Activated T-helper 1 cell treated with Interleukin-2 at 50 U/mL for 16 hours (primary cell): ENCODE data around the gene CPA5.
"Not testable (repeated sequence)": the region's sequence is repeated elsewhere in the genome, so short reads cannot be mapped to it uniquely, and the experiment has no call there.

Experiments
- DNase-seq: peaks from one replicate; pipeline ENCODE4 v3.0.0-alpha.2; 2020; ENCODE audit warnings: low read depth

Gene CPA5, protein sequence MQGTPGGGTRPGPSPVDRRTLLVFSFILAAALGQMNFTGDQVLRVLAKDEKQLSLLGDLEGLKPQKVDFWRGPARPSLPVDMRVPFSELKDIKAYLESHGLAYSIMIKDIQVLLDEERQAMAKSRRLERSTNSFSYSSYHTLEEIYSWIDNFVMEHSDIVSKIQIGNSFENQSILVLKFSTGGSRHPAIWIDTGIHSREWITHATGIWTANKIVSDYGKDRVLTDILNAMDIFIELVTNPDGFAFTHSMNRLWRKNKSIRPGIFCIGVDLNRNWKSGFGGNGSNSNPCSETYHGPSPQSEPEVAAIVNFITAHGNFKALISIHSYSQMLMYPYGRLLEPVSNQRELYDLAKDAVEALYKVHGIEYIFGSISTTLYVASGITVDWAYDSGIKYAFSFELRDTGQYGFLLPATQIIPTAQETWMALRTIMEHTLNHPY

DNA sequence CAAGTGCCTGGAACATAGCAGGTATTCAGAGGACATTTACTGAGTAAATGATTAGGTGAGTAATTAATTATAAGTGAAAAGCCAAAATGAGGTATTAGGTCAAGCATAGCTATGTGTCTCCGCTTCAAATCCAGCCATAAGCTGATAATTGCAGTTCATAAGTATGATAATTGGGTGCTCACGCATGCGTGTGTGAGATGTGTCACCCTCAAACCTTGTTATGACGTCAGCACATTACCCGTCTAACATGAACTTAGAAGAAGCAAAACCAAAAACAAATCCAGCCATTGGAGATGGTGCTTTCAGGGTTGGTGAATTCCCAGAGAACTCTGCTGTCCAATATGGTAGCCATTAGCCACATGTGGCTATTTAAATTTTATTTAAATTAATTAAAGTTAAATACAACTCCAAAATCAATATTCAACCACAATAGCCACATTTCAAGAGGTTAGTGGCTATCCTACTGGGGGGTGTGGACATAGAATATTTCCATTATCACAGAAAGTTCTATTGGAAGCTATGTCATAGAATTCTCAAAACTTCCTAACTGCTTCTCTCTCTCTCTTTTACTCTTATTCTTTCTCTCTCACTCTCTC lies at the start of gene CPA5:
Gene CPA5 (plus strand): TSS at position 546 of the 596 bp plus-strand sequence. CDS start 1,670 bp downstream, outside the sequence.
- DNase-seq, result no peak

DNA sequence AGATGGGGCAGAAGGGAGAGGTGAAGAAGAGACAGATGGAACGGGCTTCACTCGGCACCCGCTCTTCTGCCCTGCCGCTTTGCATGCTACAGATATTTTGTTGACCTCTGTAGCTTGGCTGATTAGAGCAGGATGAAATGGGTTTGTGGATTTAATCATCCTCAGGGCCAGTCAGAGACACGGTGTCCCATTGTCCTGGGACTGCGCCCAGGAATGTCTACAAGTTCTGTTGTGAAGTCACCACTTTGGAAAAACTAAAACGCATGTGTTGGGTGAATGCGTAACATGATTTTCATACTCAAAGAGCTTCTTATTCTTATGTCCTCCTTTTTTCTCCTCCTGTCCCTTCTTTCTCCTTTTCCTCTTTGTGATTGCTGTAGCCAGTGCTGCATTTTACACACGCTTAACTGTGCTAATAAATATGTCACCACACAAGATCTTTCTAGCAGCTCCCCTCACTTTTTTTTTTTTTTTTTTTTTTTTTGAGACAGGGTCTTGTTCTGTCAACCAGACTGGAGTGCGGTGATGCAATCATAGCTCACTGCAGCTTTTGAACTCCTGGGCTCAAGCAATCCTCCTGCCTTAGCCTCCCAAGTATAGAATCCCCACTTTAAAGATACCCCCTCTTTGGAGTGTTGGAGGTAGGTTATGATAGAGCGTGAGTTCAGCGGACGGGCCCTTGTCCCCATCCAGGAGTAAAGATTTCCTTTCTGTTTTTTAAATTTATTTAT lies 48.2 kb upstream of the CPA5 start:
- DNase-seq, result no peak

DNA sequence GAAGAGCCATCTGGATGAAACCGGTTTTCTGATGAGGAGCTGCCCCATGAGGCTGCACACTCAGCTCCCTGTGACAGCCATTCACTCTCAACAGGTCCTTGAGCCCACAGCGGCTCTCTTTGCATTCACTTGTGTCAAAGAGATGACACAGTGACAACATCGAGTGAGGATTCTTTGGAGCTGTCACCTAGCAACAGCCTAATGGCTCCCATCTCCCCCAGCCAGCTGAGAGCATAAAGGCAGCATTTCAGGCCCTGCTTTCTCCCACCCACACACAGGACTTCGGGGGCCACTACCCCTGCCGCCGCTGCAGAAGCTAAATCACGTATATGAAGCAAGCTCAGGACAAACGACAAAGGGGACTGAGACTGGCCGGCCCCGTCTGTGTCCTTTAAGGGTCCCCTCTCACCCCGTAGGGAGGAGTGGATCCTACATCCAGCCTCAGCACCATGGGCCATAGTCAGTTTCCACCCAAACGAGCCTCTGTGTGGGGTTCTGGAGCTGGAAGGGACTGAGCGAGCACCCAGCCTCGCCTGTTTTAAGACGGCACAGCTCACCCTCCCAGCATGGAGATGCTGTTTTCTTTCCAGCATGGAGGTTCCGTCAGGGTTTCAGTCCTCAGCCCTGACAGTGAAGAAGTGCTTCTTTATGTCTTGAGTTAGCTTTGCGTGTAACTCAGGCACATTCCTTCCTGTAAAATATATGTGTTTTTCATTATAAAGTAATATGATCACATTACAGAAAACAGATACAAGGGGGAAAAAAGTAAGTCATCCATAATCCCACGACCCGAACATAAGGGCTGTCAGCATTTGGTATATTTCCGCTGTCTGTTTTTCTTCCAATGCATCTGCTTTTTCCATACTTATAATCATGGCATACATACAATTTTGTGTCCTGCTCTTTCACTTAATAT lies 46.7 kb upstream of the CPA5 start:
- no peak for DNase-seq

DNA sequence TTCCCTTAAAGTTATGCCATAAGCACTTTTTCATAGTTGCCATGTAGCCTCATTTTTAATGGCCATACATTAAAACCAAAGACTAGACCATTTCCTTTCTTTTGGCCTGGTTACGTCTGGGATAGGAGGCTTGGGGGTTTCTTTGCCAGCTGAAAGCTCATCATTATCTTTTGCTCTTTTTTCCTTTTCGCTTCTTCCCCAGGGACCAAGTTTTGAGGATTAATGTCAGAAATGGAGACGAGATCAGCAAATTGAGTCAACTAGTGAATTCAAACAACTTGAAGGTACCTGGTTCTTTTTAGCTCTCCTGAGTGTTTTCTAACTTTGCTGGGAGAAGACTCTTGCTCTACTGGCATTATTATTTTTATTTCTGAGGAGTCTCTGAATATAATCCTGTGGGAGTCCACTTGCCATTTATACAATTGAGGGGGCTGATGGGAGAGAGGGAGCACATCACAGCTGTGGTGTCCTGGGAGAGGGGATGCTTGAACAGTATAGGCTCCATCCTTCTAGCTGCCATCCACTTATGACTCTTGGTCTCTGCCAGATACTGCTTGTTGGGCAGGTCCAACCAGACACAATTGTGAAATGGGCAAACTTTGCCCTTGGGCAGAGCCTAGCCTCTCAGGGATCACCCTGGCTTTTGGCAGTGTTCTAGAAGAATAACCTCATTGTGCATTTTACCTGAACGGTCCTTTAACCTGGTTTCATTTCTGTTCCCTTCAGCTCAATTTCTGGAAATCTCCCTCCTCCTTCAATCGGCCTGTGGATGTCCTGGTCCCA lies 45.9 kb upstream of the CPA5 start:
- DNase-seq, result no peak

DNA sequence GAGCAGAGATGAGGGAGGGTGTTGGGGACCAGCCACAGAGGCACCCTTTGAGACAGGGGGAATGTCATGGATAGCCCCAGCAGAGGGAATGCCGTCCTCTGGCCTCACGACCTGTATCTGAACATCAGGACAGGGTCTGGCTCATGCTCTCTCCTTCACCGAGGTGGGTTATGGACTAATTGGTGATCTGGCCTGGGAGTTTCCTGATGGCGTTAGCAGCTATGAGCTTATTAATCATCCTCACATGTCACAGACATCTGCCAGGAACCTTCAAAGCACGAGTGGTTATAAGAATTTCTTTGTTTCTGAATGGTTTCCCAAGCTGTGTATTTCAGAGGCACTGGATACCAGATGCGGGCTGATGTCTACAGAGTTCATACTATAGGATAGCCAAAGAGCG lies 44.8 kb upstream of the CPA5 start:
- no peak for DNase-seq

DNA sequence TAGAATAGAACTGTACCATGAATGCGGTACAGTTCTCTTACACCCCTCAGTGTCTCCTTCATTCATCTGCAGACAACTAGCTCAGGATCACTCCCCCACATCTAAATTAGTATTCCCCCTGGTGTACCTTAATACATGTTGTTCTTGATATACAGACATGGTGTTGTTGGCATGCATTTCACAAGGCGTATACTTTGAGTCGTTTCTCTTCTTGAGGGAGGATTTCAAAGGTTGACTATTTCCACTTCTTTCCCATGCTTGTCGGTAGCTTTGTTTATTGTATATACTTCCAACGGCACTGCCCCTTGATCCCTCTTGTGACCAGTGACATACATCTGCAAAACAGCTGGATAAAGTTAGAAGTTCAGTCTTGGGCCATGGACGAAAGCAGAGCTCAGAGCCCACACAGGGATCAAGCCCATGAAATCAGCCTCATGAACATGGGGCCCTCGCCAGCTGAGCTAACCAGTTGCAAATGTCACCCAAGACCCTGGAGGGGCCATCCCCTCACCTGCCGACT lies 43.1 kb upstream of the CPA5 start:
- no peak for DNase-seq

DNA sequence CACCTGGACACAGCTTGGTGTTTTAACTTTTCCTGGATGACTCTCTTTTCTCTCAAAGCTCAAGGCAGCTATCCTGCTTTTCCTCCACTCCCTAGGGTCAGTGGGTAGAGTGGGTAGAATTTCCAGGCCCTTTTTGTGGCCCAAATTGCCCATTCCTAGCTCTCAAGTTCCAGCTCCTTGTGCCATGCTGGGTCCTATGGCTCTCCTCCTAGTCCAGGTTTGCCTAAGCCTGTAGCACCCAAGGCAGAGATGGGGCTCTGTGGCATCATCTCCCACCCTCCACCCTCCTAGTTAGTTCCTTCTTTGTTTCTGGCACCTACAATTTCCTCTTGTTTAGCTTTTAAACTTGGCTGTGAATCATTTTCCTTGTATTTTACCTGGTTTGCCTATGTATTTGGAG lies 42.0 kb upstream of the CPA5 start:
- DNase-seq, result no peak

DNA sequence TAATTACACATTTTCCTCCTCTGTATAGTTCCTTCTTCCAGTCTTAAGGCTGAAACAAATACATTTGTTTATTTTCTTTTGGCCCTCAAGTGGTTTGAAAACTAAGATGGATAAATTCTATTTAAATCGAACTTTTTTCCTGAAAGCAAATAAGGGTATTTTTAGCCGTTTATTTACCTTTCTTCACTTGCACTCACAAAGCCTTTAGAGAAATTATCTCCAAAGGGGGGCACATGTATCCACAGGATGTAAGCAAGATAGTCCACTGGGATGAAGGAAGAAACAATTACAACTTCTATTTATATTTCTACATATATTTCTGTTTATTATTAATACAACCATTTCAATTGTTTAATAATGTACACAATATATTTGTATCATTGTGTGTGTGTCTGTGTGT lies 41.5 kb upstream of the CPA5 start:
- no peak for DNase-seq

DNA sequence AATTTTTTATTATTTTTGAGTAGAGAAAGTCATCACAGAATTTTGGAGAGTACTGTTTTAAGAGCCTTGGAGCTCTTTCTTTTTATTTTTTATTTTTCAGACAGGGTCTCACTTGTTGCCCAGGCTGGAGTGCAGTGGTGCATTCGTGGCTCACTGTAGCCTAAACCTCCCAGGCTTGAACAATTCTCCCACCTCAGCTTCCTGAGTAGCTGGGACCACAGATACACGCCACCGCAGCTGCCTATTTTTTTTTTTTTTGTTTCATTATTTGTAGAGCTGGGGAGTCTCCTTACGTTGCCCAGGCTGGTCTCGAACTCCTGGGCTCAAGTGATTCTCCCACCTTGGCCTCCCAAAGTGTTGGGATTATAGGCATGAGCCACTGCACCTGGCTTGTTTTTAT lies 41.1 kb upstream of the CPA5 start:
- no peak for DNase-seq

DNA sequence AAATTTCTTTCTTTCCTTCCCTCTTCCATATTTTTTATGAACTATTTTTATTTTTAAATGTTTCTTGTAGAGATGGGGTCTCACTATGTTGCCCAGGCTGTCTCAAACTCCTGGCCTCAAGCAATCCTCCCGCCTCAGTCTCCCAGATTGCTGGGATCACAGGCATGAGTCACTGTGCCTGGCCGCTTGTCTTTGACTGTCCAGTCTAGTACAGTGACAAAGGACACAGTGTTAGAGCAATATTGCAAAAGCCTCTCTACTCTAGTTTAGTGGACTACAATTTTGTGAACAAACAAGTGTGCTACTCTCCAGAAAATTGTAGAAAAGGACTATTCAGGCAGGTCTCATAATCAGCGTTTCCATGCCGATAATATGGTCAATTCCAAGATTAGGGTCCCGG lies 40.6 kb upstream of the CPA5 start:
- no peak for DNase-seq

DNA sequence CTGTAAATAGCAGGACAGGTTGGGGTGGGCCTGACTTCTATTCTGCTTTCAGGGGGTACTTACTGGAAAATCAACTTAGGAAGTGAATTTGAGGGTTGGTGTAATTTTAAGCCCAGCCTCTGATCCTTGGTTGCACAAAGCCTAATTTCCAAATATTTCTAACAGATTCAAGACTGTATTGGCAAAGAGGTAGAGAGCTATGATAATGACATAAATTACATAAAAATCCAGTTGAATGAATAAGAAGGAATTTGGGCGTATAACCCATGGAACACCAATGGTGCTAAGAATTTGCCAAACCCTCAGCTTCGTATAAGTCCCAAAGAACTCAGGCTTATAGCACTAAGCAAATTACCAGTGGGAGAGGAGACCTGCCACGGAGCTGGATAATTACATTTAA lies 39.7 kb upstream of the CPA5 start:
- no peak for DNase-seq

DNA sequence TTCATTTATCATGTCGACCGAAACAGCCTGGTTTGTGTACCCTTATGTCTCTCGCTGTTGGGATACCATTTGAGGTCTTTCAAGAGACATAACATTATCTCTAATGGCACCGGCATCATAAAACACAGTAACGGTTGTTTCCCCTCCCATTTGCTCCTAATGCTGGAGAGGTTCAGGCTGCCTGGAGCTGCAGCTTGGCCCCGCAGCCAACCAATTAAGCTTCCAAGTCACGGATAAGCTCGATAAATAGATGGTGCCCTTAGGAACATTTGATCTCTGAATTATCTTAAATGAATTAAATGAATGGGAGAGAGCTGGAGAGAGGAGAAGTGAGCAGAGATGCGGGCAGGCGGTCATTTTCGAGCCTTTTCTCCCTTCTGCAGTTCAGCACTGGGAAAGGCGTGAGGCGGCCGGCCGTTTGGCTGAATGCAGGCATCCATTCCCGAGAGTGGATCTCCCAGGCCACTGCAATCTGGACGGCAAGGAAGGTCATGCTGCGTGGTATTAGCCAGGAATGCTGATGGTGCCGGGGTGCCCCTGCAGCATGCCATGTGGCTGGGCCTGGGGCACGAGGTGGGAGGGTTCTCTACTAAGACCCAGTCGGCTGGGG lies 39.1 kb upstream of the CPA5 start:
- DNase-seq, result no peak

DNA sequence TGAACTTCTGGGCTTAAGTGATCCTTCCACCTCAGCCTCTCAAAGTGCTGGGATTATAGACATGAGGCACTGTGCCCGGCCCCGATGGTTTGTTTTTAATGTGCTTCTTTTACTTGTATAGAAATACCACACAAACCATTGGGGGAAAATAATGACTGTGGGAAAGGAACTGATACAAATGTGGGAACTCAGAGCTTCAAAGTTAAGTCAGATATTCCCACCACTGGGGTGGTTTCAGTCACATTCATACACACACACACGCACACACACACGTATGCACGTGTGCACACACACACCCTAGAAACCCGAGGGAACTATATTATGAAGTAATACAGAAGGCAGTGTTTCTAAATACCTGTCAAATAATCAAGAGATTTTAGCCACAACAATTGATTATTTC lies 34.6 kb upstream of the CPA5 start:
- no peak for DNase-seq

DNA sequence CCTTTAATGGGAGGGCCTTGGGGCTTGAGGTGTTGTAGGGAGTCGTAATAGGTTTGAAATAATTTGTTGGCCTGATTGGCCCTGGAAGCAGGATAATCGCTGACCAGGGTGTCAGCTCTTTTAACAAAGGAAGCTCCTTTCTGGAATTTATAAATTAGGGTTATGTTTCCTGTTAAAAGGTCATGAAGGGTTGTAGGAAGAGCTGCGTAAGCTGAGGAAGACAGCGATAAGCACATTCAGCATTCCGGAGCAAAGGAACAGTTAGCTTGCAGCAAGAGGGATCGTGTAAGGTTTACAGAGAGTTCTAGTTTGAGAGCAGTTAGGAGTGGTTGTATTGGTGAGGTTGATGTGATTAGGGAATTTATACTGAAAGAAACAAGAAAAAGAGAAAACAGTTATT lies 30.3 kb upstream of the CPA5 start:
- no peak for DNase-seq

DNA sequence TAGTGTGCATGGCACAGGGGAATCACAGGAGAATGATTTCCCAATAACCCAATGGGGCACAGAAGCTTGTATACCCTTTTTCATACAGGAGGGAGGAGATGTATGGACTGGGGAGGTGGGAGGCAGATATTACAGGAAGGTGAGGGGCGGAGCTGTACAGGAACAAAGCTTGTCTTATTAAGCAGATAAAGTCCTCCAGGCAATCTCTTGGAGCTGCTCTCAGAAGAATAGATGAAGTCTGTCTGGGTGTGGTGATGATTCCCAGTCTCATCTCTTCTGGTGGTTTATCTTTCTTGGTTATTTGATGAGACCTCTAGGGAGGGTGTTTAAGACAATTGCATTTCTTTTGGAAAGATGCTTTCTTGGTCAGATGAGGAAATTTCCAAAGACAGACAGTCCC lies 25.1 kb upstream of the CPA5 start:
- DNase-seq, result no peak

DNA sequence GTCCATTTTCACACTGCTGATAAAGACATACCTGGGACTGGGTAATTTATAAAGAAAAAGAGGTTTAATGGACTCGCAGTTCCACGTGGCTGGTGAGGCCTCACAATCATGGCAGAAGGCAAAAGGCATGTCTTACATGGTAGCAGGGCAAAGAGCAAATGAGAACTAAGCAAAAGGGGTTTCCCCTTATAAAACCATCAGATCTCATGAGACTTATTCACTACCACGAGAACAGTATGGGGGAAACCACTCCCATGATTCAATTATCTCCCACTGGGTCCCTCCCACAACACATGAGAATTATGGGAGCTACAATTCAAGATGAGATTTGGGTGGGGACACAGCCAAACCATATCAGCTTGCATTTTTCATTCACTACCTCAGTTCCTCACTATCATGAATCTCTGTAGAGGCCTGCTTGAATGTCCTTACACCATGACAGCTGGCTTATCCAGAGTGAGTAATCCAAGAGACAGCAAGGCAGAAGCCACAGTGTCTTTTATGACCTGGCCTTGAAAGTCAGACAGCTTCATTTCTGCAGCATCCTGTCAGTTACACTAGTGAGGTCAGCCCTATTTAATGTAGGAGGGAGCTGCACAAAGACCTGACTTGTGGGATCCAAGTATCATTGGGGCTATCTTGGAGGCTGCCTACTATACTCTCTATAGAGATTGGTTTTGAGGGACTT lies 22.9 kb upstream of the CPA5 start:
- DNase-seq, result not testable (repeated sequence)

DNA sequence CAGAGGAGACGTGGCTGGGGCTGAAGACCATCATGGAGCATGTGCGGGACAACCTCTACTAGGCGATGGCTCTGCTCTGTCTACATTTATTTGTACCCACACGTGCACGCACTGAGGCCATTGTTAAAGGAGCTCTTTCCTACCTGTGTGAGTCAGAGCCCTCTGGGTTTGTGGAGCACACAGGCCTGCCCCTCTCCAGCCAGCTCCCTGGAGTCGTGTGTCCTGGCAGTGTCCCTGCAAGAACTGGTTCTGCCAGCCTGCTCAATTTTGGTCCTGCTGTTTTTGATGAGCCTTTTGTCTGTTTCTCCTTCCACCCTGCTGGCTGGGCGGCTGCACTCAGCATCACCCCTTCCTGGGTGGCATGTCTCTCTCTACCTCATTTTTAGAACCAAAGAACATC lies 22.0 kb upstream of the CPA5 start:
- DNase-seq, result no peak

DNA sequence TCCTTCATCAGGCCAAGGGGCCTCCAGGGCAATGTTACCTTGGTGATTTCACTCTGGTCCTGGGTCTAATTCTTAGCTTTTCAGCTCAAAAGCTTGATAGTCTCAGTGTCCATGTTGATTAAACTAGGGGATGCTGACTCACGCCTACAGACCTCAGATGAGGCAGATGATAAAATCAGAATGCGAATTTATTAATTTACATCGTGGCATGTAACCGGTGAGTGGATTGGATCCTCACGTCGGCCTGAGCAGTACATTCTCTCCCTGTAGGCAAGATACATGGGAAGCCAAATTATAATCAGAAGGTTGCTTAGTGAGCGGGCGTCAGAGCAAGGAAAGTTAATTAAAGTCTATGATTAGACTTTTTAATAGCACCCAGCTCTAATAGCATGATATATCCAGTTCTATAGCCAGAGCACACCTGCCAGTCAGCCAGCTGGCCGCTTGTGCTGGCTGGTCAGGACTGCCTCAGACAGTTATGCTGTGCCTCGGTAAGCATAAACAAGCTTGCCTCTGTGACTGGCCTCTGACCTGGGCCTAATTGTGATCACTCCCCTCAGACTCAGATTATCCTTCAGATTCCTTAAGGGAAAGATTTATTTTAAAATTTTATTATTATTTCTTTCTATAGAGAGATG lies 20.2 kb upstream of the CPA5 start:
- no peak for DNase-seq

DNA sequence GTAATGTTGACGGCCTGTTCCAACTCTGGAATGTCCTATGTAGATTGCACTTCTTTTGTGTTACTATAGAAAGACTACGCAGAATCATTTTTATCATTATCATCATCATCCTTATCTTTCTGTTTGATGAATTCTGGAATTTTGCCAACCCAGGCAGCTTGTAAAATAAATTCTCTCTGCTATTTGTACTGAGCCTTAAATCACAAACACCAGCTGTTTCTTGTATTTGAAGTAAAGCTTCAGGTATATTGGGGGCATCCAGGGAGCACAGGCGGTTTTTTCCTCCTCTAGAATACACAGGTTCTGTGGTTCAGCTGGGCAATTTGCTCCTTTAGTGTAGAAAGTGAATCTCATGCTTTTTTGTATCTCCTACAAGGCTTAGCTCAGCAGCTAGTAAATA lies 14.9 kb upstream of the CPA5 start:
- DNase-seq, result no peak
